Measurements from ENCODE around the gene KMT2E.

KMT2E gene

GRCh38 chr7:105087981-105088380 is 74.0 kb downstream of the KMT2E start:
- DNase-seq (ENCODE audit: low spot score), result no peak

GRCh38 chr7:105088456-105088855 is 74.5 kb downstream of the KMT2E start:
- no peak for DNase-seq (ENCODE audit: low spot score)

DNA sequence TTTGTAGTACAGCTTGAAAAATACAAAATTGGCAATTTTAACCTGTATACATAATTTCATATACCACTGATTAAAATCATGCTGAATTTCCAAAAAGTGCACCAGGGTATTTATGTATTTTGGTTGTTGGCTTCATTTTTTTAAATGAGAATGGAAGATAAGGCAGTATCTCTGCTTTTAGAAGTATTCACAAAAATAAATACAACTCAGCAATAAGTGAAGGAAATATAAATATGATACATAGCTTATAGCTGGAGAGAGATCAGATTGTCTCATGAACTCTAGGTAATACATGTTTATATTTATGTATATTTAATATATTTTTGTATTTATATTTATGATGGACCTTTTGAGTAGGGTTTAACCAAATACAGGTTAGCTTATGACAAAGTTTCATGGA is 81.0 kb downstream of the KMT2E start:
- no peak for DNase-seq (ENCODE audit: low spot score)

GRCh38 chr7:105096306-105096705 is 82.3 kb downstream of the KMT2E start:
- no peak for DNase-seq (ENCODE audit: low spot score)

GRCh38 chr7:105097619-105098018 is 83.6 kb downstream of the KMT2E start:
- DNase-seq (ENCODE audit: low spot score), result no peak

DNA sequence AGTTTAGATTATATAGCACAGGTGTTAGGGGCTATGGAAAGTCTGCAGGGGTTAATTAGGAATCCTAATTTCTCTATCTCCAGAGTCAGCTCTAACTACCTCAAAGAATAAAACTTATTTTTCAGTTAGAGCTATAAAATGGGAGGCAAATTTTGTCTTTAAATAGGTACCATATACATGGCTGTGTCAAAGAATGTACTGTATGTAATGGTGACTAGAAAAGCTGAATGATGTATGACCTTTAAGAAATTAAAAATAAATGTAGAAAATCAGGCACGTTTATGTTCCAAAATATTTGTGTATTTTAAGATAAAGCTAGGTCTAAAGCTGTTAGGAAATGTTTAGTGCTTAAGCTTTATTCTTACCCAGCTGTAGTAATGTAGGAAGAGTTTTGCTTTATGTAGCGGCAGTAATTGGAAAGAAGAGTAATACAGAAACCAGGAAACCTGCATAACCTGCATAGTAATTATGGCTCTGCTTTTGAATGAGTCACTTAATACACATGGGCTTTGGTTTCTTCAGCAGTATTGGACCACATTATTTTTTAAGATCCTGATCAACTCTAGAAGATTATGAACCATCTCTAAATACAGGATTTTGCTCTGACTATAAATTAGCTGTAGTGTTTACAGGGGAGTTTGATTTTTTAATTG is 85.0 kb downstream of the KMT2E start:
- DNase-seq (ENCODE audit: low spot score), result no peak

- no peak for DNase-seq (ENCODE audit: low spot score)
Measured at GRCh38 chr7:105101864-105102263, 87.9 kb downstream of the KMT2E start.

GRCh38 chr7:105102557-105103352 is 88.8 kb downstream of the KMT2E start:
- DNase-seq (ENCODE audit: low spot score), result no peak

GRCh38 chr7:105105579-105105978 is 91.6 kb downstream of the KMT2E start:
- DNase-seq (ENCODE audit: low spot score), result no peak

DNA sequence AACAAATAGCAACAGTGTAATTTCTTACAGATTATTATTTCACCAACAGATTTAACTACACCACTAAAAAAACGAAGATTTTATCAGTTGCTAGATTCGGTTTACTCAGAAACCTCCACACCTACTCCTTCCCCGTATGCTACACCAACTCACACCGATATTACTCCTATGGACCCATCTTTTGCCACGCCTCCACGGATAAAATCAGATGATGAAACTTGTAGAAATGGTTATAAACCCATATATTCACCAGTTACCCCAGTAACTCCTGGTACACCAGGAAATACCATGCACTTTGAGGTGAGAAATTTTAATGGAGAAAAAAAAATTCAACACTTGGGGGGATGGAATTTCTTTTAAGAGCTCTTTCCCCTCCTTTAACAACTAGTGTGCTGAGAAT is 92.5 kb downstream of the KMT2E start:
- no peak for DNase-seq (ENCODE audit: low spot score)

DNA sequence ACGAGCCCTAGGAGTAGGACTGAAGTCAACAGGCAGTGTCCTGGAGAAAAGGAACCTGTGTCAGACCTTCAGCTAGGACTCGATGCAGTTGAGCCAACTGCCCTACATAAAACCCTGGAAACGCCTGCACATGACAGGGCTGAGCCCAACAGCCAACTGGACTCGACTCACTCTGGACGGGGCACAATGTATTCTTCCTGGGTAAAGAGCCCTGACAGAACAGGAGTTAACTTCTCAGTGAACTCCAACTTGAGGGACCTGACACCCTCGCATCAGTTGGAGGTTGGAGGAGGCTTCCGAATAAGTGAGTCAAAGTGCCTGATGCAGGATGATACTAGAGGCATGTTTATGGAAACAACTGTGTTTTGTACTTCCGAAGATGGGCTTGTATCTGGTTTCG is 93.5 kb downstream of the KMT2E start:
- no peak for DNase-seq (ENCODE audit: low spot score)

DNA sequence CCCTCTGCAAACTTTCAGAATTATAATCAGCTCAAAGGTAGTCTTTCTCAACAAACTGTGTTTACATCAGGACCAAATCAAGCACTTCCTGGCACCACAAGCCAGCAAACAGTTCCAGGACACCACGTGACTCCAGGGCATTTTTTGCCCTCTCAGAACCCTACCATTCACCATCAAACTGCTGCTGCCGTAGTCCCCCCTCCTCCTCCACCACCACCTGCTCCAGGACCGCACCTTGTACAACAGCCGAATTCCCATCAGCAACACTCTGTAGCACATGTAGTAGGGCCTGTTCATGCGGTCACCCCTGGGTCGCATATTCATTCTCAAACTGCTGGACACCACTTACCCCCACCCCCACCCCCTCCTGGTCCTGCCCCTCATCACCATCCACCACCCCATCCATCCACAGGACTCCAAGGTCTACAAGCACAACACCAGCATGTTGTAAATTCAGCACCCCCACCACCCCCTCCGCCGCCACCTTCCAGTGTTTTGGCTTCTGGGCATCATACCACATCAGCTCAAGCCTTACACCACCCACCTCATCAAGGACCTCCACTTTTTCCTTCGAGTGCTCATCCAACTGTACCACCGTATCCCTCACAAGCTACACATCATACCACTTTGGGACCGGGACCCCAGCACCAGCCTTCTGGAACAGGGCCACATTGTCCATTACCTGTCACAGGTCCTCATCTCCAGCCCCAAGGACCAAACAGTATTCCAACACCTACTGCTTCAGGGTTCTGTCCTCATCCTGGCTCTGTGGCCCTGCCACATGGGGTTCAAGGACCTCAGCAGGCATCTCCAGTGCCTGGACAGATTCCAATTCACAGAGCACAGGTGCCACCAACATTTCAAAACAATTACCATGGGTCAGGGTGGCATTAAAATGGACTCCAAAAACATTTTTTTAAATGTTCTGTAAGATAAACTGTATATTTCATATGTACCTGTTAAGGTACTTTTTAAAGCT is 98.7 kb downstream of the KMT2E start:
- no peak for DNase-seq (ENCODE audit: low spot score)

DNA sequence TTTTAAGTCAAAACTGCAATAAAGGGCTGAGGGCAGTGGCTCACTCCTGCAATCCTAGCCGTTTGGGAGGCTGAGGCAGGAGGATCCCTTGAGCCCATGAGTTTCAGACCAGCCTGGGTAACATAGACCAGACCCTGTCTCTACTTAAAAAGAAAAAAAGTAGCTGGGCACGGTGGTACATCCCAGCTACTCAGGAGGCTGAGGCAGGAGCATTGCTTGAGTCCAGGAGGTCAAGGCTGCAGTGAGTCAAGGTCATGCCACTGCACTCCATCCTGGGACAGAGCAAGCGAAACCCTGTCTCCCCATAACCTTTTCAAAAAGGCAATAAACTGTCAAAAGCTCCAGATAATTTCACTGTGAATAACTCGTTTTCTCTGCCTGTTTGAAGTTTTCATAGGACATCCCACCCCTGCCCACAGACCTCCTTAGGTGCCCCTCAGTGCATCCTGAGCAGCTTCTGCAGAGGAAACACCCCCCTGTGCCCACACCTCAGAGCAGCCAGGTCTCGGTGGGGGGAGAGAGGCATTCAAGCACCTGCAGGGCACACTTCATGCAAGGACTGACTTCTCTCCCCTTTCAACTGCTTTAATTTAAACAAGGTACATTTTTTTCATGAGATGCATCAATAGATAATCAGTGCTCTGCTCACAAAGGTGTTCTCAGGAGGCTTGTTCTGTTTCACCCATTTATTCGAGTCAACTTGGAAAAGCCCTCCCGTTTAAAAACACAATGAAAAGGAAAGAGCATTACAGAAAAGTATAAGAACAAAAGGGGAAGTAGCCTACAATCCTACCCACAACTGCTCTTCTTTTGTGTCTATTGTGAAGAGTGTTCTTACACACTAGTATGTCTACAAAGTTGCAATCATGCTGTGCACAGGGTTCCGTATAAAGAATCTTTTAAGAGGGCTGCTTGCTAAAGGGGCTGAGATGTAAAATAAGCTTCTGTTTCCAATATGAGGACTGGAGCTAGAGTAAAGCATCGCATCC is 104.9 kb downstream of the KMT2E start:
- no peak for DNase-seq (ENCODE audit: low spot score)

- no peak for DNase-seq (ENCODE audit: low spot score)
Measured at GRCh38 chr7:105122619-105123018, 108.6 kb downstream of the KMT2E start.

DNA sequence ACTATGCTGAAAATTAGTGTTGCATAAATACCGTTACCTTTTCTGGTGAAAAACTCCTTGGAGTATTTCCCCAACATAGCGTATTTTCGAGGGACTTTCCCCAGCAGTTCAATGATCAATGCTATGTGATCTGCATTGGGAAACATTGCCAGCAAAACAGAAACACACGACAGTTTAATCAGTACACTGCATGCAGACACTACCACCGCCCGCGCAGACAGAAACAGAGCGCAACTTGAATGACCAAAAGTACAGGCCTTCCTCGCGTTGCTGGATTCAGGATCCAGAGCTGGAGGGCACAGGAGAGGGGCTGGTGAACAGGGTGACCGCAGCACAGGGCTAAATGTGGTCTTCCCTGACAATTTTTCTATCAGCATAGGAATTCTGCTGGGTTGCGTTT is 111.7 kb downstream of the KMT2E start:
- no peak for DNase-seq (ENCODE audit: low spot score)

DNA sequence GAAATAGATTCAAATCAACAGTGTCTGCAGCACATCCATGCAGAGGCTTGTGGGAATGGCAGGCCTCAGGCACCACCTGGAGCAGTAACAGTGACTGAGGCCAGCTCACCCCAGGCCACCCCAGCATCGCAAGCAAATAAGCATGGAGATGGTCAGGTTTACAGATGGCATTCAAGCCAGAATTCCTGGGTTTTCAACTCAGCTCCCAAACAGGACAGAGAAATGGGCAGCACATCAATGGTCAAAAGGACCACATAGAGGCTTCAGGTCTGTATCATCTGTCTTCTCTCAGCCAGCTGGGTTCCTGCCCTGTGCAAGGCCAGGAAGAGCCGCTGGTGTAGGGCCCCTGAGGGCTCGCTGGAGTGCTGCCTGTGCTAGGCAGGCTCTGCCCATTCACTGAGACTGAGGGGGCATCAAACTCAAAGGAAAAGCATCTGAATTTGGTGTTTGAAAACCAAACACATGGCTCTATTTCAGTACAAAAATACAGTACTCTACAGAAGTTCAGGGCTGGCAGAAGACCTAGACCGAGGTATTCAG is 112.5 kb downstream of the KMT2E start:
- DNase-seq (ENCODE audit: low spot score), result no peak

DNA sequence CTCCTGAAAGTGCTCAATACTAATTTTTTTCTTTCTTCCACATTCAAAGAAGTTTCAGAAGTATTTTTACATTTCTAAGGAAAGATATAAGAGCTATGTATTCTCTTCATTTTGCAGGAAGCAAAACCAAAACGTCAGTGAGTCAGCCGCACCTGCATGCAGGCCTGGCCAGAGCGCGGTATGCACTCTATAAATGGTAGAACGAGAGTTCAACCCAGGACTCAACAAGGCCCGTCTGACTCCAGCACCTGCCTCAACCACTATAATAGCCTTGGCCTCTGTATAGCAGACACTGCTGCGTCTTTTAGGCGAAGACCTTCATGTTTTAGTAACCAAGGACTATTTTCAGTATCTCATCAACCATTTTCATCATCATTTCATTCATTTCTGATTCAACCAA is 113.2 kb downstream of the KMT2E start:
- DNase-seq (ENCODE audit: low spot score), result no peak

DNA sequence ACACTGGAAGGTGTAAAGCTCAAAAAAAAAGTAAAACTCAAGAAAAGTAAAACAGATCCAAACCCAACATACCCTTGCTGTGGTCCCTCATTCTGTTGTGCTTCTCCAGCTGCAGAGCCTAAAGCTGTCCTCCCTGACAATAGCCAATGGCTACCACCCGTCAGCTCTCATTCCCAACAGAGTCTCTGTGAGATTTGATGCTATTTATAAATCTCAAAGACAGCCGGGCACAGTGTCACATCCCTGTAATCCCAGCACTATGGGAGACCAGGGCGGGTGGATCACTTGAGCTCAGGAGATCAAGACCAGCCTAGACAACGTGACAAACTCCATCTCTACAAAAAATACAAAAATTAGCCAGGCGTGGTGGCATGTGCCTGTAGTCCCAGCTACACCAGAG is 116.0 kb downstream of the KMT2E start:
- no peak for DNase-seq (ENCODE audit: low spot score)

DNA sequence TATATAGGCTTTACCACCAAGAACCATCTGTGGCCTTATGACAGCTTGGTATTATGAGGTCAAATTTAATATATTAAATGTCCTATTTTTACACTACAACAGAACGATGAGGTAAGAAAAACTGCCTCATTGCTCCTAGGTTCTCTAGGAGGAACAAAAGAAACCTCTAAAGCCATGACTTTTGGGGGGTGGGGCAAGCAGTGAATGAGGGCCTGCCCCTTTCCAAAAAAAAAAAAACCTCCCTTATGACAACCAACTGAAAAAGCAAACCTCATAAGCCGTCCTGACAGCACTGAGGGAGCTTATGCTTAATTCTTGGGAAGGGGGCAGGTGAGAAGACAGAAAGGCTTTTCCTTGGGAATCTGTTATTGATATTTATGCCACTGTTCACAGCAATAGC is 116.6 kb downstream of the KMT2E start:
- DNase-seq (ENCODE audit: low spot score), result no peak

DNA sequence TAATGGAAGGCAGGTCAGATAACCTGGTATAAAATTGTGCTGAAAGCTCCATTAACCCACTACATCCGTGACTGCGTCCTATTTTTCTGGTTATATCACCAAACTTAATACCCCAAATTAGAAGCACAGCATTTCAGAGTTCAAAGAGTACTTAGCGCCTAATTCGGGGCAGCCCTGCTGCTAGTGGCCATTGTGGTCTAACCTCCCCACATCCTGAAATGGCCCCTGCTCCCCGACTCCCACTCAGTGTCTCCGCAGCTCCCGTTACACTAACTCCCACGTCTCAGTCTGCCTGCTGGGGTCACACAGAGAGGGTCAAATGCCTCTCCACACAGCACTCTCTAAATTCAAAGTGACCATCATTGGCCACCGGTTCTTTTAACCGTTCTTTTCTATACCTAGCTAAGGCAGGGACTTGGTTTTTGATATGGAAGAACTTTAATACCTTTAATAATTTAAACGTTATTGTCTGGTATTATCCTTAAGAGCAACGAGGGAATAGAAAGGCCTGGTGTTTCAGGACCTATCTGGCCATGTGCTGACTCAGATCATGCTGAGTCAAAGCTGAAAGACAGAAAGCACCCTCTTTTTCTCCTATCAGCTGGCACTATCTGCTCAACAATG is 117.1 kb downstream of the KMT2E start:
- no peak for DNase-seq (ENCODE audit: low spot score)

DNA sequence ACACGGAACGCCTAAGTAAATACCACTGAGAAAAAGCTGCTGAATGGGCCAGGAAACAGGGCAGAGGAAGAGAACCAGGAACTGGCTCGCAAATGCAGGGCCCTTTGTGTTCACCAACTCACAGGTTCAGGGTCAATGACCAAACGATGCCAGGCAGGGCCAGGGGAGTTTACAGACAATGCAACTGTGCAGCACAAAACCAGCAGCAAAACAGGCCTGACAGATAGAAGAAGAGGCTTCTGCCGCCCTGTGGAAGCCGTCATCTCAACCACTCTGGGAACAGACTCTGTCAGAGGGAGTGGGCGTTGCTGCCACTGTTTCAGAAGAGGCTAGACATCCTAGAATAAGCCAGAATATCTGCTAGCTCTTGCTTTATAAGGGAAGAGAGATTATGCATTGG is 117.9 kb downstream of the KMT2E start:
- DNase-seq (ENCODE audit: low spot score), result no peak
